IPS-NIHi7 (cell line): Measurements from ENCODE around the gene CACNA1D.

Experiments
- DNase-seq: peaks from one replicate; pipeline ENCODE4 v3.0.0; 2012; ENCODE audit warnings: mixed read lengths; ENCODE audit errors: extremely low spot score

CACNA1D gene

DNA sequence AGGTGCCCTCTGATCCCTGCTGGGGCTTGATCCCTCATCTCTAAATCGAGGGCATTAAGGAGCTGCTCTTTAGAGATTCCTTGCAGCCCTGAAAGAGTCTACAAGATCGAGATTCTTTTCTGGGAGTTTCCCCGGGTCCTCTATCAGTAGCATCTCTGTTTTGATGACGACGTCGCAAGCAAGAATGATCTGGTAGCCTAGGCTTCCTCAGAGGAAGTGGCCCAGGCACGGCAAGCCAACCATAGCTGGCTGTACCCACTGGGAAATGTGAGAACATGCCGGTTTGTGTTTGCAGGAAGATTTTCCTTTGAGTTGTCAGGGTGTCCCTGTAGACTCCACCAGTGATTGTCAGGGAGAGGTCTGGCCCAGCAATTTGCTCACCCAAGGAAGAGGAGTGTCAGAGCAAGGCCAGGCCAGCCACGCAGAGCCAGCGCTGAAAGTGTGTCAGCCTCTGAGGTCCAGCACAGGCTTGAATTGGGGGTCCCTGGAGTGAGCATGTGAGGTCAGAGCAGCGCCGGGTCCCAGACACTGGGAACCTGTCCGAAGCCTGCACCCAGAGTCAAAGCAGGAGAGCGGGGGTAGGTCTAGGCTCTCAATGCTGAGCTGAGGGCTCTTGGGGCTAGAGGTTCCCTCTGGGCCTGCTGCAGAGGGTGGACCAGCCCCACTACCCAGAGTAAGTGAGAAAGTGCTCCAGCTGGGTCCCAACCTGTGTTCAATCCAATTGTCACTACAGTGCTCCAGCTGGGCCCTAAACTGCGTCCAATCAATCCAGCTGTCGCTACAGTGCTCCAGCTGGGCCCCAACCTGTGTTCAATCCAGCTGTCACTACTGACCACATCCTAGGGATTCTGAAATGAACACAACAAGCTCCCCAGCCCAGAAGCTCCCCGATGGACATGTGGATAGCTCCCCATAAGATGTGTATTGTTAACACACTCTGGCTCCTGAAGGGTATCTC lies 256.1 kb downstream of the CACNA1D start:
- no peak for DNase-seq

DNA sequence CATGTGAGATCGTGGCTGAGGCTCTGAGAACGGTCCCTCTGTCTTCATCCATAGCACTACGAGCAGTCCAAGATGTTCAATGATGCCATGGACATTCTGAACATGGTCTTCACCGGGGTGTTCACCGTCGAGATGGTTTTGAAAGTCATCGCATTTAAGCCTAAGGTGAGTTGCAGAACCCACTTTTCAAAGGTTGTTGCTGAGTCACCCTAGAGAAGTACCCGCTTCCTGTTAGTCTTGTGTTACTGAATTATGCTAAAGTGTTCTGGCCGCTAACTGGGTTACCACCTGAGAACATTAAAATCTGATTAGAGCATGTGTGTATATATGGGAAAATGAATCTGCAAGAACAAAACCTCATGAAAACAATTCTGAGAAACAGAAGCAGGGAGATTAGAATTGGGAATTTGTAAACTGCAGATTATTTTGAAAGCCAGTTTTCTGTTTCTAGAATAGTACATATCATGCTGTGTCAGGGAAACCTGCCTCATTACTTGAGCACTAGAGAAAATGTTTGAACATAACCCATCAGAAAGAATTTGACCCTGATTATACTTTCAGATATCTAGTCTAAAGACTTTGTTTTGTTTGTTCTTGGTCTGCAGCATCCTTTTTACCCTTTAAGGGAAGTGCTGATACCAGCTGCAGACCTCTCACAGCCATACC lies 259.2 kb downstream of the CACNA1D start:
- no peak for DNase-seq

GRCh38 chr3:53754325-53754724 lies 259.9 kb downstream of the CACNA1D start:
- DNase-seq, result no peak

DNA sequence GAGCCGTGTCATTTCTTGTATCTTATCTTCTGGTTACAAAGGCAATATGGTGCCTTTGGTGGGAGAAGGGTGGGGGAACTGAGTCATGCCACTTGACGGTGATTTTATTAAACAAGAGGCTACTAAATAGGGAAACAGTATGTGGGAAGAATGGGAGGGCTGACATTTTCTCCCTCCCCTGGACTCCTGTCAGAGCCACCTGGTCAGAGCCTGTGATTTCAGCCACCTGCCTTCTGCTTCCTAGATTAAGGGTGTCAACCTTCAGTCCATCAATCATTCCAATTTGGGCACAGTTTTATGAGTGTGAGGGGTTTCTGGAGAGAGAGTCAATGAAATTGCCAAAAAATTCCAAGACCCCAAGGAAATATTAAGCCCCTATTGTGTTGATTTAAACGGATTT lies 264.4 kb downstream of the CACNA1D start:
- DNase-seq, result no peak

GRCh38 chr3:53763353-53763752 lies 268.9 kb downstream of the CACNA1D start:
- DNase-seq, result no peak

DNA sequence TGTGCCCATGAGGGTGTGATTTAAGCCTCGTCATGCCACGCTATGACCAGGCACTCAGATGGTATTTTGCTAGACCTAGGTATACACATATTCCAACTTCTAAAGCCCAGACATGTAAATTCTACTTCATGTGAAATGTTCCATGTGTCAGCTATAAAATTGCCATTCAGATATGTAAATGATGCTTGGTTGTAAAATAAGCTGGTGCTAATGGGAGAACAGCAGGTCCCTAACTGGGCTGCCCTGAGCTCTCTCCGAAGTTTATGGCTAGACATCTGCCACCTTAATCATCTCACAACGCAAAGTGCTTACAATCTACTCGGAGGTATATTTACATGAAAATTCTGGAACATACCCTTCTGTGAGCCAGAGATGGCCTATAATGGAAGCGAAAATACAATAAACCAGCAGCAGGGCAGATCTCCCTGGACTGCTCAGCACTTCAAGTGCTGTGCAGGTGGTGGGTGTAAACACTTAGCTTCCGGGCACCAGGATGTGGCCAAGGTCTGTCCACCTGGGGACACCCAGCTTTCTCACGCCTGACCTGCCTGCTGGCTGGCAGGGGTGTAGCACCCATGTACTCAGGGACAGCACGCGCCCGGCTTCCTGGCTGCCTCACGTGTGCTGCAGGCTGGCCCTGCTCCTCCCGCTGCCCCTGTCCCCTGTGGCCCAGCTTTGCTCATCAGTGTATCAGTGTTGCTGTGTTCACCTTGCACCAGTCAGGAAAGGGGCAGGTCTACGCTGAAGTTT lies 269.8 kb downstream of the CACNA1D start:
- no peak for DNase-seq

- DNase-seq, result no peak
Measured at GRCh38 chr3:53765753-53766152, 271.3 kb downstream of the CACNA1D start.

DNA sequence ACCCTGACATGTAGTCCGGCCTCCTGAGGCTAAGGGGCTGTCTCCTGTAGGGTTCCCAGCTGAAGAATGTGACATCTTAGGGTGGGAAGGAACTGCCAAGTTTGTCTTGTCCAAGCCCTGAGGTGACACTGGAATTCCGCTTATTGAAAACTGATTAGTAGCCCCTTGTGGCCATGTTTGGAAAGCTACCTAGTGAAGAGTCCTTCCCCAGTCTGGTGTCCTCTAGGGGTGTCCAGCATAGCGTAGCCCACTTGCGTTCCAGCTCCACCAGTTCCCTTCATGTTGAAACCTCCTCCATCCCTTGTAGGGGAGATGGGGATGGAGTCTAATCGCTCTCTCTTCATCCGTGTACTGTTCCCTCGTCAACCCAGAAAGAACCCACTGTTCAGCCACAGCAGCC lies 272.3 kb downstream of the CACNA1D start:
- no peak for DNase-seq

DNA sequence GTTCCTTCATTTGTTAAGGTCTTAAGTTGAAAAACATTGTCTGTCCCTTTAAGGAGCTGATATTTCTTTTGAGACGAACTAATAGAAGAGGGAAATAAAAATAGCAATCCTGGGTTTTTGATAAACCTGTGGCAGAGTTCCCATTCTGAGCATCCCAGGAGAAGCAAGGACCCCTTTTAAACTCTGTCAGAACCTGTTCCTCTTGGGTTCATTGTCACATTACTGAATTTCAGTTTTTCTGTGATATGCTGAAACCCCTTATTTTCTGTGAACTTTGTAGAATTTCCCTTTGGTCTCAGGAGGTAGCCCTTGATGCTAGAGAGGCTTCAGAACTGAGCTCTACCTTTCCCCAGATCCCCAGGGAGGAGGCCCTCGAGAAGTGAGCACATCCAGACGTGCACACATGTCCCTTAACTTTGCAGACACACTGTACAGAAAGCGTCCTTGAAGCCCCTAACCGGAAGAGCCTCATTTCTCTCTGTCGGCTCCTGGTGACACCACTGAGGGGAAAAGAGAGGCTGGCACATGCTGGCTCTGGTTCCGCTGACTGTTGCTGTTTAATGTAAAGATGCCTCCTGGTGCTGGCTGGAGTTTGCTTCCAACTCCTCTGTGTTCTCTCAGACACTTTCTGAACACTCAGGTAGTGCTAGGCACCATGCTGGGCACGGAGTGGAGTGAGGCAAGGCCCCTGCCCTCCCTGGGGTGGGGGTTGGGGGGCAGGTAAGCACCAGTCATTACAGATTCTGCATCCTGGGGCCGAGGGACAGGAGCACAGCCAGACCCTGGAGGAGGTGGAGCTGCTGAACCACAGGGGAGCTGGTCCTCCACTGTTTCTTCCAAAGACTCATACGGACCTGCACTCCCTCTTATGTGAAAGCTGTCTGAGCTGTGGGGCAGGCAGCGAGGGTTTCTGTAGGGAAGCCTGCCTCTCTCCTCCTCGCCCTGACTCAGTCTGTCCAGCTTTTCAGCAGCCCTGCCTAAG lies 274.4 kb downstream of the CACNA1D start:
- DNase-seq, result peak; percentile 34

- DNase-seq, result no peak
Measured at GRCh38 chr3:53772562-53772961, 278.2 kb downstream of the CACNA1D start.

- no peak for DNase-seq
Measured at GRCh38 chr3:53773021-53773436, 278.6 kb downstream of the CACNA1D start.

DNA sequence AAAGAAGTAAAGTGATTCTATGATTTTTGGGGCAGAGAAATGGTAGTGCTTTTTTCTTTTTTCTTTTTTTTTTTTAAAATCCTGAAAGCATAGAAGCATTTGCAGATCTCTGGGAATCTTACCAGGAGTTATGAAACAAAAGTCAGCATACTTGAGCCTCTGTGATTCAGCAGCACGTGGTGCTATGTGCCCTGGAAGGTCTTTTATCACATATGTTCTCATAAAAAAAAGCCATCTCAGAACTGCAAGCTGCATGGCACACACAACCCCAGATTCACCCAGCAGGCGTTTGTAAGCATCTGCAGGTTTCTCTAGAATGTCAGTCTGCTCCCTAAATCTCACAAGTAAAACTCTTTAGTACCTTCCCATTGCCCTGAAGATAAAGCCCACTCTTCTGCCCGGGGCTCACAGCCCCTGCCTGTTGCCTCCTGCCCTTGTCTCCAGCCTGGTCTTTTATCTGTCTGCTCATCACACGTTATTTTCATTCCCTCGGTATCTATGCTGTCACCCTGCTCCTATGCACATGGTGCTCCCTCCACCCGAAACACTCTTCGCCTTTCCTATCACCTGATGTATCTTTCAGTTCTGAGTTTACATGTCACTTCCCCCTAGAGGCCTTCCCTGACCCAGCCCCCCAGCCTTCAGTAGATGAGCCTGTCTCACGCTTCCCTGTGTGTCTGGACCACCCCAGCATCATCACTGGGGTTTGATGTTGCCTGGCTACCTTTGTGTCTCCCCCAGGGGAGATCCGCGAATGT lies 279.4 kb downstream of the CACNA1D start:
- DNase-seq, result no peak

GRCh38 chr3:53774414-53774813 lies 280.0 kb downstream of the CACNA1D start:
- DNase-seq, result no peak

DNA sequence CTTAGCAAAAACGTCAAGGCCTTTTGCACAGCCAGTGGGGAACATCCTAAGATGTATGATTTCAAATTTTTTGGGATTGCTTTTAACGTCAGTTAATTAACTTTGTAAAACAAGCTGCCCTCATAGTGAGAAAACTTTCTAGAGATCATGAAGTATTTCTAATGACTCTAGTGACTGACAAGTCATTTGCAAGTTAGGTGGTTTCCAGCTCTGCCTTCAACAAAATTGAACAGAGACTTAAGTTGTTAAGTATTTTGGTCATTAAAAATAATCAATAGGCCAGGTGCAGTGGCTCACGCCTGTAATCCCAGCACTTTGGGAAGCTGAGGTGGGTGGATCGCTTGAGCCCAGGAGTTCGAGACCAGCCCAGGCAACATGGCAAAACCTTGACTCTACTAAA lies 280.6 kb downstream of the CACNA1D start:
- DNase-seq, result no peak

- no peak for DNase-seq
Measured at GRCh38 chr3:53775834-53776251, 281.4 kb downstream of the CACNA1D start.

GRCh38 chr3:53776494-53777101 lies 282.2 kb downstream of the CACNA1D start:
- DNase-seq, result no peak

GRCh38 chr3:53777468-53777867 lies 283.1 kb downstream of the CACNA1D start:
- no peak for DNase-seq

- DNase-seq, result no peak
Measured at GRCh38 chr3:53778153-53778552, 283.7 kb downstream of the CACNA1D start.

DNA sequence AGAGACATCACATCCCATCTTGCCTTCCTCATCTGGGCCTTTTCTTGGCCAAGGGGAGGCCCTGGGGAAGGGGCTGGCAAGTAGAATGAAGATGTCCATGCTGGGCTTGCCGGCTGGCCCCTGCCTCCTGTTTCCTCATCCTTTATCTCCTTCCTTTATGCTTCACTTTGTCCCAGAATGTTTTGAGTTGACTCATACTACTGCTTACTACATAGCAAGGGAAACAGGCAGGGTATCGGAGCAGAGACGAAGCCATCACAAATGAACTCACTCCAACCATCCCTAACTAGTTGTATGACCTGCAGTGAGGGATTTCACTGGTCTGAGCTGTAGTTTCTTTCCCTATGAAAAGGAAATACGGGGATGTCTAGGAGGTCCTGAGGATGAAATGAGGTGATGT lies 285.8 kb downstream of the CACNA1D start:
- DNase-seq, result no peak

GRCh38 chr3:53780806-53781205 lies 286.4 kb downstream of the CACNA1D start:
- DNase-seq, result no peak
